GM12873 (cell line): ENCODE measurements around the gene ZNF521.

Source experiments
- CTCF ChIP-seq: IDR thresholded peaks from 2 replicates; pipeline ENCODE4 v1.5.1; 2012; ENCODE audit warnings: low read depth, mild to moderate bottlenecking, moderate library complexity, low read length, control low read depth; ENCODE audit not compliant: insufficient read depth; ENCODE audit errors: missing control alignments

ZNF521 gene

DNA sequence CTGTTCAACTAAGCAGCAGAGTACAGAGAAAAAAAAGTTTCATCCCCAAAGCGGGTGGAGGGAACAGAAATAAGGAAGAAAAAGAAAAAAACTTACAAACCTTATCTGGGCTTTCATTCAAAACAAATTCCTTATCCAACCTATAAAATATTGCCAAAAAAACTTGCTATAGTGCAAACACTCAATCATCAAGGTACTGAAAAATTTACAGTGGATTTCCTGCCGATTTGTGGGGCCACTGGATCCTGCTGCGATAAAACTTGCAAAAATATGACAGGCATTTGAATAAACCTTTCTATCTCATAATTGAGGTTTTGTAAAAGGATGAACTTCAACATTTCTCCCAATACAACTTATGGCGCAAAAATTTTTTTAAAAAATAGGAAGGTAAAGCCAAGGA, 77.0 kb downstream of the ZNF521 start:
- no peak for TF ChIP-seq CTCF

- no peak for TF ChIP-seq CTCF
Measured at GRCh38 chr18:25262920-25263319, 89.0 kb downstream of the ZNF521 start.

DNA sequence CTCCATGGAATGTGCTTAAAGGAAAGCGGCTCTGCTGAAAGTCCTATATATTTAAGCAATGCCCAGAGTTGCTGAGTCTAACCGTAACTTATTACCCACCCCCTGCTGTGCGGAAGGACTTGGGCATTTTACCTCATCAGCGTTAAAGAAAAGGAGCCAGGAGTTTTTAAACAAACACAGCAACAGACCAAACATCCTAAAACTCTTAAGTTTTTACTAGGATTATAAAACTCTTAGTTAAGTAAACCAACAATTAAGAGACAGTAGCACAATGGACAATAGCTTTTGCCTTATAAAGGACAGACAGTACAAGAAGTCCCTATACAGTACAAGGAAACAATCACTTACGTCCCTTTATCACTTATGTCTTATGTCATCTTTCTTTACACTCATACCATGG, 90.2 kb downstream of the ZNF521 start:
- no peak for TF ChIP-seq CTCF

GRCh38 chr18:25256439-25256838, 95.5 kb downstream of the ZNF521 start:
- TF ChIP-seq CTCF: no peak

GRCh38 chr18:25253779-25254178, 98.2 kb downstream of the ZNF521 start:
- TF ChIP-seq CTCF: no peak

DNA sequence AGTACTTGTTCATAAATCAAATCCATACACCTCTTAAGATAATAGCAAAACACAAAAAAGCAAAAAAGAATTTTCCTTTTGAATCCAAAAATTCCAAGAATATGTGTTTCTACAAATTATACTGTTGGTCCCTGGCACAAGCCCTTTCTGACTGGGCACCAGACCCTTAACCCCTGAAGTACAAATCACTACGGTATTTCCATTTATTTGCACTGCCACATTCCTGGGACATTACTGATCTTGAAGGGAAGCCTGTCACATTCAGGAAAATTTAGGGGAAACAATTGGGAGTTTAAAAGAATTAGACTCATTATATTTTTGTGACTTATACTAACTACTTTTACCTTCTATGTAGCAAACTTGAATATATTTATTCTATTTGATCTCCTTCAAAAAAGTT, 98.8 kb downstream of the ZNF521 start:
- no peak for TF ChIP-seq CTCF

GRCh38 chr18:25251068-25251467, 100.9 kb downstream of the ZNF521 start:
- TF ChIP-seq CTCF: no peak

DNA sequence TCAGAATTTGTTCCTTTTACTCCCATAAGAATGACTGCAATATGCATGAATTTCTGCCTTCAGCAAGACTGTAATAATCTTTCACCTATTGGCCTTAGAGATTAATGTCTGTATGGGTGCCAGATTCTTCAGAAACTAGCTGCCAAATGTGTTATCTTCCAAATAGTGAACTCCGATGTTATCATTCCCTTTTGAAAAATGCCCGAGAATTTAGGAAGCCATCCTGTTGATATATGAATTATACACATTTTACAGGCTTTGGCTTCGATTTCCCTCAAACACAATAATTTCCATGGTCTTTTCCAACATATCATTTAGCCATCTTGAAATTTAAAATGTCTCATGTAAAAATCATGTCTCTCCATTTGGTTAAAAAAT, 101.5 kb downstream of the ZNF521 start:
- TF ChIP-seq CTCF: no peak
